ENCODE results near the gene UBAC2.

GRCh38 chr13:99331881-99332293, 131.2 kb downstream of the UBAC2 start:
- TF ChIP-seq CTCF (IDR thresholded peaks at IDR 0.05 in 4 of 5, conservative IDR thresholded peaks at IDR 0.05 in 1 of 5) (no peak), POLR2A (IDR thresholded peaks at IDR 0.05) (no peak)
